ENCODE results near the gene CHRNA4.
"Not testable (repeated sequence)": the region's sequence is repeated elsewhere in the genome, so short reads cannot be mapped to it uniquely, and the experiment has no call there.

The CHRNA4 gene

GRCh38 chr20:63380346-63380870, 19.3 kb upstream of the CHRNA4 start:
- no peak overlapping the region for H3K27ac ChIP-seq
- no peak for TF ChIP-seq CTCF (conservative IDR thresholded peaks at IDR 0.05)

- H3K27ac ChIP-seq = not testable (repeated sequence)
Observed at GRCh38 chr20:63379872-63380271, 18.7 kb upstream of the CHRNA4 start.

GRCh38 chr20:63379296-63379695, 18.1 kb upstream of the CHRNA4 start:
- TF ChIP-seq CTCF (conservative IDR thresholded peaks at IDR 0.05) = no peak
- no peak overlapping the region for H3K27ac ChIP-seq

- no peak overlapping the region for H3K27ac ChIP-seq
- TF ChIP-seq CTCF (conservative IDR thresholded peaks at IDR 0.05) = no peak
Observed at GRCh38 chr20:63378626-63379025, 17.5 kb upstream of the CHRNA4 start.

GRCh38 chr20:63377951-63378381, 16.8 kb upstream of the CHRNA4 start:
- no peak for TF ChIP-seq CTCF (conservative IDR thresholded peaks at IDR 0.05)
- H3K27ac ChIP-seq = no peak overlapping the region

GRCh38 chr20:63377256-63377941, 16.2 kb upstream of the CHRNA4 start:
- no peak for TF ChIP-seq CTCF (conservative IDR thresholded peaks at IDR 0.05)
- H3K27ac ChIP-seq = no peak overlapping the region

- no peak overlapping the region for H3K27ac ChIP-seq
- TF ChIP-seq CTCF (conservative IDR thresholded peaks at IDR 0.05) = no peak
Observed at GRCh38 chr20:63376283-63377250, 15.4 kb upstream of the CHRNA4 start.
